A673 (cell line): ENCODE measurements around the gene SH2D3C.

ENCODE experiments used
- EZH2 ChIP-seq: fragments of 200-600 bp; sonication (generic); IDR thresholded peaks from 2 replicates; pipeline ENCODE4 v1.6.1; 2017; ENCODE audit warnings: borderline replicate concordance, low read depth, mild to moderate bottlenecking, mixed read lengths, antibody characterized with exemption, low read length; ENCODE audit not compliant: poor library complexity, severe bottlenecking
- TF ChIP-seq, protein P1 (sequence below): fragments of 300-800, 200-600 bp; sonication (generic); conservative IDR thresholded peaks from 2 replicates; pipeline ENCODE4 v1.5.1; 2017; ENCODE audit warnings: low read depth, mild to moderate bottlenecking, antibody characterized with exemption, low read length, moderate library complexity, mixed read lengths

DNA sequence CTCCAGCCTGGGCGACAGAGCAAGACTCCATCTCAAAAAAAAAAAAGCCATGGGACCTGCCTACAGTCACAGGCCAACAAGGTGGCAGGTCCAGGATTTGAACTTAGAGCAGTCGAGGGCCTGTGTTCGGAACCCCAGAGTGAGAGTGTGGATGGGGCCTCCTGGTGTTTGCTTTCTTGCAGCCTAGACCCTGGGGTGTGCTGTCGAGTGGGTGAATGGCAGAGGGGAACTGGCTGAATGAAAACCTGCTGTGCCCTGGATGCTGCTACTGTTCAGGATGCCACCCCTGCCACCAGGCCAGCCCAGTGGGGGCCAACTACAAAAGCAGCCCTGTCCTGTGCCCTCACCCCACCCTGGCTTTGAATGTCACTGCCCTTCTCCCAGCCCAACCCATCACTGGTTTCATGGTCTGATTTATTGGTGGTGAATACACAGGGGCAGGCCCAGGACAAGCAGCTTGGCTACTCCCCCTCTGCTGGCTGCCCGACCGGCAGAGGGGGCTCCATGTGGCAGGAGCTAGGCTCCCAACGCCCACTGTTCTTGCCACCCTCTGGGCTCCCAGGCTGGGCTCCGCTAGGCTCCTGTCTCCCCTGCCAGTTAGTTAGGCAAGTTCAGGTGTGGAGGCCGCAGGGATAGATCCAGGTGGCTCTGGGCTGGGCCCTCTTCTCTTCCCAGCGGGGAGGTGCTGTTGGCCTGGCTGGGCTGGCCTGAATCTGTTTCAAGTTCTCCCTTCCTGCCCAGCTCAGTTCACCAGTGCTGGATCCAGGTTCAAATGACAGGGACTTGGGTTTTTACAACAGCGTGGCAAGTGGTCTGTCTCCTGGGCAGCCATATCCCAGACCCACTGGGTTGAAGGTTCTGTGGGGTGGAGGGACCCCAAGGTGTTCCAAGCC is 36.4 kb upstream of the SH2D3C start:
- TF ChIP-seq, protein P1, sequence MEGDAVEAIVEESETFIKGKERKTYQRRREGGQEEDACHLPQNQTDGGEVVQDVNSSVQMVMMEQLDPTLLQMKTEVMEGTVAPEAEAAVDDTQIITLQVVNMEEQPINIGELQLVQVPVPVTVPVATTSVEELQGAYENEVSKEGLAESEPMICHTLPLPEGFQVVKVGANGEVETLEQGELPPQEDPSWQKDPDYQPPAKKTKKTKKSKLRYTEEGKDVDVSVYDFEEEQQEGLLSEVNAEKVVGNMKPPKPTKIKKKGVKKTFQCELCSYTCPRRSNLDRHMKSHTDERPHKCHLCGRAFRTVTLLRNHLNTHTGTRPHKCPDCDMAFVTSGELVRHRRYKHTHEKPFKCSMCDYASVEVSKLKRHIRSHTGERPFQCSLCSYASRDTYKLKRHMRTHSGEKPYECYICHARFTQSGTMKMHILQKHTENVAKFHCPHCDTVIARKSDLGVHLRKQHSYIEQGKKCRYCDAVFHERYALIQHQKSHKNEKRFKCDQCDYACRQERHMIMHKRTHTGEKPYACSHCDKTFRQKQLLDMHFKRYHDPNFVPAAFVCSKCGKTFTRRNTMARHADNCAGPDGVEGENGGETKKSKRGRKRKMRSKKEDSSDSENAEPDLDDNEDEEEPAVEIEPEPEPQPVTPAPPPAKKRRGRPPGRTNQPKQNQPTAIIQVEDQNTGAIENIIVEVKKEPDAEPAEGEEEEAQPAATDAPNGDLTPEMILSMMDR, result no peak
- no peak for TF ChIP-seq EZH2
